Adrenal gland (tissue), 5 donors: ENCODE data around the gene CAPN8.

Source experiments
- CTCF ChIP-seq, 6 experiments: fragments of 450-650 bp in 4 of 6; fragments of 200-600 bp in 2 of 6; sonication (generic) in 1 of 6; IDR thresholded peaks; 1 replicate in 5 of 6; 2 replicates in 1 of 6; pipeline versions ENCODE4 v1.5.1 to v1.8.0; 2016 to 2021; ENCODE audit warnings: antibody characterized with exemption in 6 of 6, mild to moderate bottlenecking in 2 of 6, moderate library complexity in 1 of 6
- POLR2A ChIP-seq, 2 donors: fragments of 450-650 bp; IDR thresholded peaks; one replicate each; pipeline ENCODE4 v1.6.1; 2017; ENCODE audit warnings: antibody characterized with exemption in 2 of 2, mild to moderate bottlenecking in 2 of 2, moderate library complexity in 1 of 2
- donor health status: DM: no; HTN: no; CAD: no.

- TF ChIP-seq POLR2A (IDR thresholded peaks at IDR 0.05) (no peak), CTCF (IDR thresholded peaks at IDR 0.05) (no peak)
These were observed 13.0 kb downstream of the CAPN8 start for GRCh38 chr1:223652436-223652941.
